ENCODE results near the gene AKAP8L. TPM values are rescaled to one million over a fixed set of nuclear protein-coding genes. Genes with fewer than 3 reads are reported as not detected.

The AKAP8L gene
- total RNA-seq, 4 donors from 2014 or later = 112 to 329 (median 172) TPM

DNA sequence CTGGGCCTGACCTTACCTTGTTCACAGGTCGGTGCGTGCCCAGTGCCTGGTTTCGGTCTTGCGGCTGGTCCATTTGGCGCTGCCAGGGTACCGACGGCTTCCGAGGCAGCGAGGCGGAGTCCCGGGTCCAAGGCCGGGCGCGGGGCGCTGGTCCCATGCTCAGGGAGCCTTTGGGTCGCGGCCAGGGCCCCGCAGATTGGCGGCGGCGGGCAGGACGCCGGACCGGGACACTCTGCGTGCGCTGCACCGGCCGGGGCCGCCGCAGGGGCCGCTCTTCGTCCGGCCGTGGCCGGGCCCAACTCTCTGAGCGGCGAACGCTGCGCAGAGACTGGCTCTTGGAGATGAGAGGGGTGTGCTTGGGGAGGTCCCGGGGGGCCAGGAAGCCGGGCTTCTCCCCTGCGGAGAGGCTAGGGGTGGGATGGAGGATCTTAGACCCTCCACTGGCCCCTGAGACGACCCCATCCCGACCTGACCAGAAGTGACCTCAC is 34.3 kb upstream of the AKAP8L start:
- 33% methylated on average over 29 of the region's 44 CpGs; no CpG with 5 or more reads in 1 of the 2 donors for WGBS, 2 donors (ENCODE audit: low coverage in 1 of 2)
- no peak for DNase-seq
- peaks cover 0 to 30% (median 26%) of the 10 kb centered on the region in 4 donors for H3K4me1 ChIP-seq
- no peaks in the 10 kb centered on the region for H3K36me3 ChIP-seq
- in situ Hi-C loops (cut with MboI; ENCODE audit: low pct_ligation_motif_present in 1 of 4, low pct_unique_long_range_greater_than_20kb in 1 of 4, low sequenced_read_pairs in 3 of 4) = no loop called here
- no peaks in the 10 kb centered on the region for H3K9me3 ChIP-seq
- H3K27me3 ChIP-seq = peaks cover 40% of the 10 kb centered on the region
- H3K27ac ChIP-seq = peak overlapping the region; percentile 38 to 79 (median 52)
- H3K4me3 ChIP-seq = peak overlapping the region; percentile 6 to 48 (median 34)
- TF ChIP-seq, protein P1, sequence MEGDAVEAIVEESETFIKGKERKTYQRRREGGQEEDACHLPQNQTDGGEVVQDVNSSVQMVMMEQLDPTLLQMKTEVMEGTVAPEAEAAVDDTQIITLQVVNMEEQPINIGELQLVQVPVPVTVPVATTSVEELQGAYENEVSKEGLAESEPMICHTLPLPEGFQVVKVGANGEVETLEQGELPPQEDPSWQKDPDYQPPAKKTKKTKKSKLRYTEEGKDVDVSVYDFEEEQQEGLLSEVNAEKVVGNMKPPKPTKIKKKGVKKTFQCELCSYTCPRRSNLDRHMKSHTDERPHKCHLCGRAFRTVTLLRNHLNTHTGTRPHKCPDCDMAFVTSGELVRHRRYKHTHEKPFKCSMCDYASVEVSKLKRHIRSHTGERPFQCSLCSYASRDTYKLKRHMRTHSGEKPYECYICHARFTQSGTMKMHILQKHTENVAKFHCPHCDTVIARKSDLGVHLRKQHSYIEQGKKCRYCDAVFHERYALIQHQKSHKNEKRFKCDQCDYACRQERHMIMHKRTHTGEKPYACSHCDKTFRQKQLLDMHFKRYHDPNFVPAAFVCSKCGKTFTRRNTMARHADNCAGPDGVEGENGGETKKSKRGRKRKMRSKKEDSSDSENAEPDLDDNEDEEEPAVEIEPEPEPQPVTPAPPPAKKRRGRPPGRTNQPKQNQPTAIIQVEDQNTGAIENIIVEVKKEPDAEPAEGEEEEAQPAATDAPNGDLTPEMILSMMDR (IDR thresholded peaks at IDR 0.05) = peak in 3 of 5 experiments; percentile 26 to 36 (median 29)
- TF ChIP-seq EP300 (IDR thresholded peaks at IDR 0.05; ENCODE audit: low read depth) = no peak
- intact Hi-C loops (cut with DNase I; ENCODE audit: low total_unique reads) = no loop called here

DNA sequence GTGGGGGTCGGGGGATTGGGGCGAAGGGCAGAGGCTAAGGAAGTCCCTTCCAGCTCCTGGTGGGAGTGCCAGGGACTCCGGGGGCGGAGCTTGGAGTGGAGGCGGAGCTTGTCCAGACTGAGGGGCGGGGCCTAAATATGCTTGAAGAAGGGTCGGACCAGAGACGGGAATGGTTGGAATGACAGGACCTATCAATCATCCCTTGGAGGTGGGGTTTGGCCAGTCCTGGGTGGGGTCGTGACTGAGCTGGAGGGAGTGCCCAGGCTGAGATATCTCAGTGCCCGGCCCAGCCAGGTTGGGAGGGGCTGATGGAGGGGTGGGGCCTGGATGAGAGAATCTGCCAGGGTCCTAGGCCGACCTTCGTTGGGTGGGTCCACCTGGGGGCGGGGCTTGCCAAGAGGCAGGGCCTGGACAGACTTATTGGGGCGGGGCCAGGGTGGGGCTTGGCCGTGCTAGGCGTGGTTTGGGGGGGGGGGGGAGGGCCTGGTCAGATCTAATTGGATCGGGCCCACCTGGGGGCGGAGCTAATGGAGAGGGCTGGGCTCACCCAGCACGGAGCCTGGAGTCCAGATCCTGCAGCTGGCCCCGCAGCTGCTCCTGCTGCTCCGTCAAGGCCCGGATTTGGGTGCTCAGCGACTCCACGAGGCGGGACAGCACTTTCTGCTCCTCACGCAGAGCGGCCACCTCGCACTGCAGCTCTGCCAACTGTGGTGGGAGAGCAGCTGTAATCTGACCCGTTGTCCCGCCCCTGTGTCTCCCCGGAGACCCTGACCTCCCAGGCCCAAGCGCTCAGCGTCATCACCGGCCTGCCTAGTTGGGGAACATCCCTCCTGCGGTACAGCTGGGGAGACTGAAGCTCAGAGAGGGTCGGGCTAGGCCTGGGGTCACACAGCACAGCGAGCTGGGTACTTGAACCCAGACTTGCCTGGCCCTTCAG is 33.6 kb upstream of the AKAP8L start:
- H3K4me3 ChIP-seq = peak overlapping the region; percentile 6 to 48 (median 34)
- intact Hi-C loops (cut with DNase I; ENCODE audit: low total_unique reads) (no loop called here), in situ Hi-C loops (cut with MboI; ENCODE audit: low pct_ligation_motif_present in 1 of 4, low pct_unique_long_range_greater_than_20kb in 1 of 4, low sequenced_read_pairs in 3 of 4) (no loop called here)
- TF ChIP-seq POLR2AphosphoS5 (IDR thresholded peaks at IDR 0.05) = peak; percentile 77 to 91 (median 77)
- TF ChIP-seq POLR2A (IDR thresholded peaks at IDR 0.05) = peak; percentile 50
- TF ChIP-seq, protein P1 (IDR thresholded peaks at IDR 0.05) = no peak
- H3K9me3 ChIP-seq = no peaks in the 10 kb centered on the region
- peaks cover 0 to 30% (median 26%) of the 10 kb centered on the region in 4 donors for H3K4me1 ChIP-seq
- WGBS, 2 donors (ENCODE audit: low coverage in 1 of 2) = 41% methylated on average over 26 of the region's 37 CpGs; no CpG with 5 or more reads in 1 of the 2 donors
- peaks cover 32% of the 10 kb centered on the region for H3K27me3 ChIP-seq
- peak overlapping the region; percentile 38 to 79 (median 52) for H3K27ac ChIP-seq
- H3K36me3 ChIP-seq = no peaks in the 10 kb centered on the region
- DNase-seq = peak; percentile 89

- intact Hi-C loops (cut with DNase I; ENCODE audit: low total_unique reads) = no loop called here
Observed at GRCh38 chr19:15450528-15450890, 31.7 kb upstream of the AKAP8L start.

More at GRCh38 chr19:15450528-15450890, 31.7 kb upstream of the AKAP8L start:
- no peaks in the 10 kb centered on the region for H3K9me3 ChIP-seq
- H3K4me3 ChIP-seq = no peak overlapping the region
- H3K4me1 ChIP-seq = peaks cover 0 to 23% (median 21%) of the 10 kb centered on the region in 4 donors
- TF ChIP-seq POLR2AphosphoS5 (IDR thresholded peaks at IDR 0.05) (no peak), EP300 (IDR thresholded peaks at IDR 0.05; ENCODE audit: low read depth) (no peak), POLR2A (IDR thresholded peaks at IDR 0.05) (no peak)
- TF ChIP-seq, protein P1 (IDR thresholded peaks at IDR 0.05) = no peak
- DNase-seq = no peak
- peaks cover 13% of the 10 kb centered on the region for H3K27me3 ChIP-seq
- 85% methylated on average over 1 of the region's 1 CpG; no CpG with 5 or more reads in 1 of the 2 donors for WGBS, 2 donors (ENCODE audit: low coverage in 1 of 2)
- no peaks in the 10 kb centered on the region for H3K36me3 ChIP-seq
- in situ Hi-C loops (cut with MboI; ENCODE audit: low pct_ligation_motif_present in 1 of 4, low pct_unique_long_range_greater_than_20kb in 1 of 4, low sequenced_read_pairs in 3 of 4) = no loop called here
- peak overlapping the region; percentile 71 to 86 (median 77) for H3K27ac ChIP-seq

Data from transverse colon (tissue), 4 donors.